Osteoblast (primary cell): ENCODE data around the gene SPIRE1. TPM values are rescaled to one million over a fixed set of nuclear protein-coding genes. Genes with fewer than 3 reads are reported as not detected.

Source experiments
- DNase-seq: peaks from one replicate; pipeline ENCODE4 v3.0.0; 2011; ENCODE audit warnings: low spot score, mixed read lengths; ENCODE audit not compliant: insufficient read length; ENCODE audit errors: missing footprints
- H2AFZ ChIP-seq: 2 replicates; pipeline ENCODE4 v1.6.0; 2011; ENCODE audit warnings: mild to moderate bottlenecking, low read length
- H3K27ac ChIP-seq: 2 replicates; pipeline ENCODE4 v1.5.1; 2011; ENCODE audit warnings: mild to moderate bottlenecking, low read depth, low read length, moderate library complexity
- H3K27me3 ChIP-seq: 2 replicates; pipeline ENCODE4 v1.6.0; 2012; ENCODE audit warnings: mild to moderate bottlenecking, control low read depth, inconsistent platforms, low read length, moderate library complexity; ENCODE audit not compliant: insufficient read depth
- H3K36me3 ChIP-seq: 2 replicates; pipeline ENCODE4 v1.5.1; 2011; ENCODE audit warnings: mild to moderate bottlenecking, low read length, control low read depth, moderate library complexity; ENCODE audit not compliant: insufficient read depth
- H3K4me1 ChIP-seq: 2 replicates; pipeline ENCODE4 v1.5.1; 2011; ENCODE audit warnings: mild to moderate bottlenecking, low read length, control low read depth, moderate library complexity; ENCODE audit not compliant: insufficient read depth
- H3K4me2 ChIP-seq: 2 replicates; pipeline ENCODE4 v1.6.0; 2011; ENCODE audit warnings: mild to moderate bottlenecking, low read length; ENCODE audit not compliant: insufficient read depth
- H3K4me3 ChIP-seq: fragments of 200-600 bp; sonication (generic); 3 replicates; pipeline ENCODE4 v1.5.1; 2012; ENCODE audit warnings: mild to moderate bottlenecking, low read length, inconsistent platforms; ENCODE audit not compliant: insufficient read depth
- H3K79me2 ChIP-seq: 2 replicates; pipeline ENCODE4 v1.6.0; 2012; ENCODE audit warnings: mild to moderate bottlenecking, low read length, control low read depth, inconsistent platforms; ENCODE audit not compliant: insufficient read depth
- H3K9me3 ChIP-seq: 2 replicates; pipeline ENCODE4 v1.5.1; 2011; ENCODE audit warnings: low read depth, low read length, control low read depth
- H4K20me1 ChIP-seq: 2 replicates; pipeline ENCODE4 v1.6.0; 2012; ENCODE audit warnings: mild to moderate bottlenecking, low read length, control low read depth; ENCODE audit not compliant: insufficient read depth
- total RNA-seq: library from RNA; depleted of rRNA; stranded (reverse); fragments of >200 nt; gene quantifications from 2 replicates; pipeline ENCODE4 v1.2.3, GENCODE V29; 2012
- TF ChIP-seq, protein P1 (sequence below): IDR thresholded peaks from 2 replicates; pipeline ENCODE4 v1.5.1; 2011; ENCODE audit warnings: mild to moderate bottlenecking, low read depth, low read length, moderate library complexity; ENCODE audit errors: extremely low read depth

Gene SPIRE1
- total RNA-seq: 61.6 and 64.4 TPM in 2 replicates

DNA sequence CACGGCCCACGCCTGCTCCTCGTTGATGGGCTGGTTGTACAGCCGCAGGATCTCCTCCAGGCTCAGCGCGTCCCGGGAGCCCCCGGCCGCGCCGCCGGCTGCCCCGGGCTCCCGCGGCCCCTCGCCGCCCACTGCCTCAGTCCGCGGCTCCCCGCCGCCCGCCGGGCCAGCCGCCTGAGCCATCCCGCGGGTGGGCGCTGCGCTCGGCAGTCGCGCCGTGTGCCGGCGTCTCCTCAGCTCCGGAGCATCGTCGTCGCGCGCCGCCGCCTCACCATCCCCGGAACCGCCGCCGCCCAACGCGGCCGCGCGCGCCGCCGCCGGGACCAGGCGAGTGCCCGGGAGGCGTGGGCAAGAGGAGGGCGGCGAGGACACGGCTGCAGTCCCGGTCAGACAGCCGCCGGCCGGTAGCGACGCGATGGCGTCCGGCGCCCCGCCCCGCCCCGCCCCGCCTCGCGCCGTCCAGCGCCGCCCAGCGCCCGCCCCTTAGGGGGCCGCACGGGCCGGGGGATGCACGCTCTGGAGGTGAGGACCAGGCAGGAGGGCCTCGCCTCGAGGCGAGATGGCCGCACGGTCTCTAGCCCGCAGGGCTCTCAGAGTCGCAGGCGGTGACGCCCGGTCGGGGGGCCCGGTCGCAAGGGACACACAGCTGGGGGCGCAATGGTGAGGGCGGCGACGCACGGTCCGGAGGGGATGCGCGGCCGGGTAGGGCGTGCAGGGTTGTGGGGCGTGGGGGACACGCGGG lies at the start of gene SPIRE1:
Gene SPIRE1 (minus strand): TSS at position 424 of the 742 bp plus-strand sequence. CDS start 241 bp downstream, at position 183.
- peak; percentile 95 for DNase-seq
- TF ChIP-seq, protein P1, sequence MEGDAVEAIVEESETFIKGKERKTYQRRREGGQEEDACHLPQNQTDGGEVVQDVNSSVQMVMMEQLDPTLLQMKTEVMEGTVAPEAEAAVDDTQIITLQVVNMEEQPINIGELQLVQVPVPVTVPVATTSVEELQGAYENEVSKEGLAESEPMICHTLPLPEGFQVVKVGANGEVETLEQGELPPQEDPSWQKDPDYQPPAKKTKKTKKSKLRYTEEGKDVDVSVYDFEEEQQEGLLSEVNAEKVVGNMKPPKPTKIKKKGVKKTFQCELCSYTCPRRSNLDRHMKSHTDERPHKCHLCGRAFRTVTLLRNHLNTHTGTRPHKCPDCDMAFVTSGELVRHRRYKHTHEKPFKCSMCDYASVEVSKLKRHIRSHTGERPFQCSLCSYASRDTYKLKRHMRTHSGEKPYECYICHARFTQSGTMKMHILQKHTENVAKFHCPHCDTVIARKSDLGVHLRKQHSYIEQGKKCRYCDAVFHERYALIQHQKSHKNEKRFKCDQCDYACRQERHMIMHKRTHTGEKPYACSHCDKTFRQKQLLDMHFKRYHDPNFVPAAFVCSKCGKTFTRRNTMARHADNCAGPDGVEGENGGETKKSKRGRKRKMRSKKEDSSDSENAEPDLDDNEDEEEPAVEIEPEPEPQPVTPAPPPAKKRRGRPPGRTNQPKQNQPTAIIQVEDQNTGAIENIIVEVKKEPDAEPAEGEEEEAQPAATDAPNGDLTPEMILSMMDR: no peak
- Histone ChIP-seq H3K27ac (peak within 1 kb of the TSS; percentile 97), H2AFZ (peak within 1 kb of the TSS; percentile 85), H3K4me1 (peaks cover 14% of the 10 kb centered on the region), H3K36me3 (no peaks in the 10 kb centered on the region), H3K4me2 (peak within 1 kb of the TSS; percentile 91), H3K4me3 (peak within 1 kb of the TSS; percentile 93), H4K20me1 (peaks cover 11% of the 10 kb centered on the region), H3K79me2 (peaks cover 42% of the 10 kb centered on the region), H3K9me3 (no peaks in the 10 kb centered on the region), H3K27me3 (no peaks in the 10 kb centered on the region)

DNA sequence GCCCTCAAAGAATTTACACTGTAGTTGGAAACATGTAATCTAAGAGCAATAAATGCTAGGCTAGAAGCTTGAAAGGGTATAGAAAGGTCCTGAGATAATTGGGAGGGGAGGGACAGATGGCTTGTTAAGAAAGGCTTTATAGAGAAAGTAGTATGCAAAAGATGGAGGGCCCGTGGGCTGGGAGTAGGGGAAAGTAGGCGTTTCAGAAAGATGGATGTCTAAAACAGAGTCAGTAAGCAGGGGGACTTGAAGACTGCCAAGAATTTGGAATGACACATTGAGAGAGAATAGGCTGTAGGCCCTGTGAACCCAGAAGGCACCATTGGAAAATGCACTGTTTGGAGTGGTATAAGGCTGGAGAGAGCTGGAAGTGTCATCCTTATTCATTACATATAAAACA lies 45.8 kb upstream of the SPIRE1 start:
- DNase-seq: peak; percentile 75
- peaks cover 13% of the 10 kb centered on the region for H4K20me1 ChIP-seq
- peak overlapping the region; percentile 91 for H3K4me2 ChIP-seq
- TF ChIP-seq, protein P1: no peak
- peak overlapping the region; percentile 97 for H3K4me3 ChIP-seq
- H3K36me3 ChIP-seq: peaks cover 27% of the 10 kb centered on the region
- peaks cover 64% of the 10 kb centered on the region for H3K79me2 ChIP-seq
- peak overlapping the region; percentile 96 for H2AFZ ChIP-seq
- H3K27ac ChIP-seq: peak overlapping the region; percentile 97
- no peaks in the 10 kb centered on the region for H3K27me3 ChIP-seq
- no peaks in the 10 kb centered on the region for H3K9me3 ChIP-seq
- peaks cover 18% of the 10 kb centered on the region for H3K4me1 ChIP-seq

DNA sequence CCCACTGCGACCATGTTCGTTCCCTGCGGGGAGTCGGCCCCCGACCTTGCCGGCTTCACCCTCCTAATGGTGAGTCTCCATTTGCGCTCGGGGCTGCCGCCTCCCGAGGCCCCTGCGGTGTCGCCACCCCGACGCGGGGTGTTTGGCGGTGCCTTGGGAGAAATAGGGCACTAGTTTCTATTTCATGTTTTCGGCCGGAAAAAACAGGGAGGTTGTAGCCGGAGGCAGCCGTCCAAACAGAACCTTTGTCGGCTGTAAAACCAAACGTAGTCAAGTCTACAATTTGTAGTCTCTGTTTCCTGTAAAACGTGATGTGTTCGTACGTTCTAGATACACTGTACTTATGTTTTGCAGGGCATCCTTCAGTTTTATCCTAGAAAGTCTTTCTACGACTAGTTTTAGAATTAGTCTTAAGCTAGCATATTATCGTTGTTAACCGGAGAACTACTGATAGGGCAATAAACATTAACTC lies 45.2 kb upstream of the SPIRE1 start:
- Histone ChIP-seq H3K4me2 (peak overlapping the region; percentile 91), H3K36me3 (peaks cover 27% of the 10 kb centered on the region), H3K4me3 (peak overlapping the region; percentile 97), H3K4me1 (peaks cover 18% of the 10 kb centered on the region), H3K79me2 (peaks cover 64% of the 10 kb centered on the region), H3K27ac (peak overlapping the region; percentile 97), H4K20me1 (peaks cover 13% of the 10 kb centered on the region), H2AFZ (peak overlapping the region; percentile 96), H3K27me3 (no peaks in the 10 kb centered on the region), H3K9me3 (no peaks in the 10 kb centered on the region)
- TF ChIP-seq, protein P1: no peak
- peak; percentile 87 for DNase-seq

DNA sequence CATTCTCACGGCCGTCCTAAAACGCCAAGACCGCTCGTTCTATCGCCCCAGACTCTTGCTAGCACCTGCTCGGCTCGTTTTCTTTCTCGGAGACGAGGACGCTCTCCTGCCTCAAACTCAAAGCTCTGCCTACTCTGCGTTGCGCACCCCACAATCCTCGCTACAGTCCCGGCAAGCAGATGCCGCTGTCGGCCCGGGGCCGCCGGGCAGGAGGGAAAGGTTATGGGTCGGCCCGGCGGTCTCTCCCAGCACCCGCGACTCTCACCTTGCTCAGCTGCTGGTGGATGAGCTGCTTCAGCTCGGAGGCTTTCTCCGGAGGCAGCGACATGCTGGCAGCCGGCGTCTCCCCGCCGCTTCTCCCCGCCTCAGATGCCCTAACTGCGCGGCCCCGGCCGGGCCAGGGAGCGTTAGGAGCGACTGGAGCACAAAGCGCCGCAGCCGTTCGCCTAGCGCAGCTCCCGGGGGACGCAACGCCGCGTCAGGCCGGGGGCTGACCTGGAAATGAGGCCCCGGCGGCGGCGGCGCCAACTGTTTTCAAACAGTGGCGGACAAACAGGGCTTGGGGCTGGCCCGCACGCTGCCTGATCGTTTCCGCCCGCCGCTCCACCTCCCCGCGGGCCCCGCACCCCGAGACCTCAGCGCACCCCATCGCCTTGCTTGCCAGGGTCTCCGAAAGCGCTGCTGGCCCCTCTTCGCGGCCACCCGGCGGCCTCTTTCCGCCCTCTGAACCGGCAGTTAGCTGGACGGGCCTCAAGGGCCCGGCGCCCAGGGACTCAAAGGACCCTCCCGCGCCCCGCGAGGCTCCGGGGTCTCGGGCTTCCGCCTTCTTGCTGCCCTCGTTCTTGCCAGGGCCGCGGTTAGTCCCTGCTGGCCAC lies 44.6 kb upstream of the SPIRE1 start, which contains the start of the genes CEP76 and PSMG2:
Gene CEP76 (minus strand): TSS at position 503 of the 875 bp plus-strand sequence. CDS start 175 bp downstream, at position 328.
Gene PSMG2 (plus strand): TSS at position 822 of the 875 bp plus-strand sequence. CDS start 66 bp downstream, outside the sequence.
- Histone ChIP-seq H2AFZ (peak within 1 kb of the TSS; percentile 96), H3K79me2 (peaks cover 62% of the 10 kb centered on the region), H3K27me3 (no peaks in the 10 kb centered on the region), H4K20me1 (peaks cover 13% of the 10 kb centered on the region), H3K36me3 (peaks cover 23% of the 10 kb centered on the region), H3K4me2 (peak within 1 kb of the TSS; percentile 91), H3K9me3 (no peaks in the 10 kb centered on the region), H3K4me3 (peak within 1 kb of the TSS; percentile 97), H3K4me1 (peaks cover 18% of the 10 kb centered on the region), H3K27ac (peak within 1 kb of the TSS; percentile 97)
- TF ChIP-seq, protein P1: no peak
- peak; percentile 97 for DNase-seq
